ENCODE measurements around the gene JAZF1.

DNA sequence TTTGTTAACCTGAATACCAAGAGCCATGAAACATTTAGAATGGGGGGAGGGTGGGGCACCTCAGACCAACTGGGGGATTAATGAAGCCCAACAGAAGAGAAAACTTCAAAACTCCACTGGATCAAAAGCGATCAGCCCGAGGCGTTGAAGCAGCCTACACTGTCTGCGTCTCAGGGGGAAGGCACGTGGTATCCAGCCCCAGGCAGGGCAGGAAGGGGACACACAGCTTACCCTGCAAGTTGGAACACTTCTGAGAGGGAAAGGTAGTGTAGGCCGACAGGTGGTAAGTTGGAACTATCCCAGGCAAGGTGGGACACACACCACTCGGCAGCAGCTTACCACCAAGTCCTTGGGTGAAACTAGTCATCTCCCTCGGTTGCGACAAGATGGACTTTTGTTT lies 337.7 kb downstream of the JAZF1 start:
- TF ChIP-seq REST (IDR thresholded peaks at IDR 0.05; ENCODE audit: low read depth) (no peak), EP300 (IDR thresholded peaks at IDR 0.05; ENCODE audit: borderline replicate concordance) (no peak), MAX (IDR thresholded peaks at IDR 0.05) (no peak), RAD21 (IDR thresholded peaks at IDR 0.05; ENCODE audit: low read depth) (no peak), YY1 (IDR thresholded peaks at IDR 0.05; ENCODE audit: low read depth) (no peak), FOXM1 (IDR thresholded peaks at IDR 0.05; ENCODE audit: borderline replicate concordance, low read depth) (no peak), TAF1 (IDR thresholded peaks at IDR 0.05; ENCODE audit: low read depth) (no peak), TEAD4 (IDR thresholded peaks at IDR 0.05) (no peak), CREB1 (IDR thresholded peaks at IDR 0.05; ENCODE audit: low read depth) (no peak), CEBPB (IDR thresholded peaks at IDR 0.05) (no peak)
